Measurements from ENCODE around the gene CHP2. TPM values are rescaled to one million over a fixed set of nuclear protein-coding genes. Genes with fewer than 3 reads are reported as not detected.

Gene CHP2
- total and polyA plus RNA-seq, 9 of the 15 experiments (the other 6 are each of a cell fraction or from before 2014, with no cell fraction given) = 0.23 to 1.1 (median 0.80) TPM

- TF ChIP-seq RBM25 (IDR thresholded peaks at IDR 0.05; ENCODE audit: low read depth, low read length, severe bottlenecking) = peak; percentile 94
- no peak for TF ChIP-seq CCNT2 (IDR thresholded peaks at IDR 0.05; ENCODE audit: borderline replicate concordance, extremely low read depth, insufficient read length, low read depth, low read length)
- no peak for TF ChIP-seq SAFB2 (IDR thresholded peaks at IDR 0.05; ENCODE audit: borderline replicate concordance, low read depth, low read length, severe bottlenecking)
- peak; percentile 15; the same call in 1 of the 2 replicates for TF ChIP-seq NBN (IDR thresholded peaks at IDR 0.05; ENCODE audit: low read depth)
- TF ChIP-seq NR2F6 (CRISPR knock-in tag; IDR thresholded peaks at IDR 0.05) = no peak
- peak; percentile 50 for TF ChIP-seq CREM (IDR thresholded peaks at IDR 0.05; ENCODE audit: low read depth)
- peak; percentile 72 for TF ChIP-seq TCF3 (CRISPR knock-in tag; IDR thresholded peaks at IDR 0.05)
- no peak for TF ChIP-seq ZNF584 (CRISPR knock-in tag; IDR thresholded peaks at IDR 0.05; ENCODE audit: low read depth)
- TF ChIP-seq ZFP36 (IDR thresholded peaks at IDR 0.05; ENCODE audit: low read depth, low read length, partially characterized antibody) = no peak
- TF ChIP-seq ZBTB9 (CRISPR knock-in tag; IDR thresholded peaks at IDR 0.05) = no peak
- TF ChIP-seq ZSCAN29 (IDR thresholded peaks at IDR 0.05) = no peak
- TF ChIP-seq ADNP (tag; IDR thresholded peaks at IDR 0.05) = peak; percentile 95
- no peak for TF ChIP-seq USF2 (CRISPR knock-in tag; IDR thresholded peaks at IDR 0.05)
- TF ChIP-seq YBX1 (IDR thresholded peaks at IDR 0.05) = no peak
- TF ChIP-seq ZNF316 (IDR thresholded peaks at IDR 0.05) = no peak
- no peak for TF ChIP-seq SNRNP70 (optimal IDR thresholded peaks at IDR 0.05; ENCODE audit: low read depth, low read length)
- TF ChIP-seq ESRRB (CRISPR knock-in tag; IDR thresholded peaks at IDR 0.05; ENCODE audit: borderline replicate concordance) = no peak
- peak; percentile 52; the same call in 1 of the 2 replicates for TF ChIP-seq CREB3L1 (IDR thresholded peaks at IDR 0.05; ENCODE audit: borderline replicate concordance, low read depth)
- TF ChIP-seq NCOA1 (IDR thresholded peaks at IDR 0.05; ENCODE audit: low read depth) = no peak
- TF ChIP-seq EHMT2 (IDR thresholded peaks at IDR 0.05) = peak; percentile 93
- TF ChIP-seq BRD9 (IDR thresholded peaks at IDR 0.05; ENCODE audit: low read depth, partially characterized antibody) = no peak
- TF ChIP-seq BRD4 (IDR thresholded peaks at IDR 0.05) = no peak
- TF ChIP-seq CXXC5 (CRISPR knock-in tag; IDR thresholded peaks at IDR 0.05) = no peak; the same call in 1 of the 2 replicates
Measured at GRCh38 chr16:23784811-23785447, 30.1 kb downstream of the CHP2 start (continued).

All from K562 (cell line).